Activated CD4-positive, alpha-beta T cell treated with anti-CD3 and anti-CD28 coated beads, Interleukin-2, amount 10 ng/mL, durations not matched to agents 24 days and 14 days (primary cell): ENCODE results near the gene DPM1. TPM values are rescaled to one million over a fixed set of nuclear protein-coding genes. Genes with fewer than 3 reads are reported as not detected.

ENCODE experiments used
- DNase-seq: peaks from one replicate; pipeline ENCODE4 v3.0.0; 2022
- H3K27ac Mint-ChIP-seq: one replicate; pipeline ENCODE4 v1.8.0; 2022; ENCODE audit warnings: mild to moderate bottlenecking, mixed read lengths
- H3K27me3 Mint-ChIP-seq: one replicate; pipeline ENCODE4 v1.8.0; 2022; ENCODE audit warnings: mixed read lengths
- H3K36me3 Mint-ChIP-seq: one replicate; pipeline ENCODE4 v1.8.0; 2022; ENCODE audit warnings: low read depth, mild to moderate bottlenecking, mixed read lengths
- H3K4me1 Mint-ChIP-seq: one replicate; pipeline ENCODE4 v1.8.0; 2021; ENCODE audit warnings: mixed read lengths
- H3K4me3 Mint-ChIP-seq: one replicate; pipeline ENCODE4 v1.8.0; 2022; ENCODE audit warnings: mild to moderate bottlenecking, moderate library complexity, mixed read lengths
- H3K9me3 Mint-ChIP-seq: one replicate; pipeline ENCODE4 v1.8.0; 2021; ENCODE audit warnings: mixed read lengths
- intact Hi-C: fragments of 100-400 bp; cut with micrococcal nuclease; formaldehyde crosslinking; loops from one replicate; pipeline ENCODE4 v1.15.1; 2023
- total RNA-seq: library from RNA; stranded (reverse); gene quantifications from 2 replicates; pipeline ENCODE4 v1.2.3, GENCODE V29; 2022

Gene DPM1
- total RNA-seq, 1 donor from 2014 or later: 68.3 TPM

DNA sequence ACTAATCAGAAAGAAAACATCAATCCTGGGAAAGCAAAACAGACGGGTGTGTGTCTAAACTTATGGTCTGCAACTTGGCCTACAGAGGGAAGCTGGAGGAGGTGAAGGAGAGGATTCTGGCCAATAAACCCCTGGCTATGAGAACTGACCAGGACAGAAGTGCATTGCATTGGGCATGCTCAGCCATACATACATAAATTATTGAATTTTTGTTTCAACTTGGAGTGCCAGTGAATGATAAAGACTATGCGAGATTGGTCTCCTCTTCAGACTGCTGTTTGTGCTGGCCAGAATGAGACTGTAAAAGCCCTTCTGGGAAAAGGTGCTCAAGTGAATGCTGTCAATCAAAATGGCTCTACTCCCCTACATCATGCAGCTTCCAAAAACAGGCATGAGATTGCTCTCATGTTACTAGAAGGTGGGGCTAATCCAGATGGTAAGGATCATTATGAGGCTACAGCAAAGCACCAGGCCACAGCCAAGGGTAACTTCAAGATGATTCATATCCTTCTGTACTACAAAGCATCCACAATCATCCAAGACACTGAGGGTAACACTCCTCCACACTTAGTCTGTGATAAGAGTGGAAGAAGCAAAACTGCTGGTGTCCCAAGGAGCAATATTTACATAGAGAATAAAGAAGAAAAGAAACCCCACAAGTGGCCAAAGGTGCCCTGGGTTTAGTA is 44.5 kb downstream of the DPM1 start:
- intact Hi-C loops: loop anchor here (1.0 to 5.0 kb wide), 4 partner anchors 17 to 122 kb away; partner anchors contain the start of genes ADNP, DPM1 and MOCS3
- peaks cover 44% of the 10 kb centered on the region for H3K36me3 Mint-ChIP-seq
- H3K4me1 Mint-ChIP-seq: peaks cover 59% of the 10 kb centered on the region
- DNase-seq: peak; percentile 67
- no peak overlapping the region for H3K4me3 Mint-ChIP-seq
- peak overlapping the region; percentile 59 for H3K27ac Mint-ChIP-seq
- no peaks in the 10 kb centered on the region for H3K9me3 Mint-ChIP-seq
- no peaks in the 10 kb centered on the region for H3K27me3 Mint-ChIP-seq

DNA sequence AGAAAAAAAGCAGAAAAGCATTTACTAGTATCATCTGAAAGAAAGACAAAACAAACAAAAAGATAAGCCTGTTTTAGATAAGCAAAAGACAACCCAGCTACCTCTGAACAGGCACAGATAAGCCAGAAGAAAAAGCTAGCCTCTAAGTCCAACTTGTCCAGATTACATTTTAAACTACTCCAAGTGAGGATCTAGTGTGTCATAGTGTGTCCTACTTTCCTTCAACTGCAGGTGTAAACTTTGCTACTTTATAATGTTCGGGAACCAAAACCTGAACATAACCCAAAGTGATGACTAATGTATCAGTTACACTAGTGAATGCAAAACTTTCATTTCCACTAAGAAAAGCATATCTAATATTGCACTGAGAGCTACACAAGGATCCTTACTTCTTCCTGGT is 46.6 kb downstream of the DPM1 start:
- H3K9me3 Mint-ChIP-seq: no peaks in the 10 kb centered on the region
- H3K4me1 Mint-ChIP-seq: peaks cover 51% of the 10 kb centered on the region
- H3K4me3 Mint-ChIP-seq: no peak overlapping the region
- DNase-seq: no peak
- peaks cover 37% of the 10 kb centered on the region for H3K36me3 Mint-ChIP-seq
- H3K27me3 Mint-ChIP-seq: no peaks in the 10 kb centered on the region
- intact Hi-C loops: loop anchor here (2.0 to 5.0 kb wide), 3 partner anchors 19 to 119 kb away; partner anchors contain the start of genes DPM1 and MOCS3
- peak overlapping the region; percentile 68 for H3K27ac Mint-ChIP-seq

DNA sequence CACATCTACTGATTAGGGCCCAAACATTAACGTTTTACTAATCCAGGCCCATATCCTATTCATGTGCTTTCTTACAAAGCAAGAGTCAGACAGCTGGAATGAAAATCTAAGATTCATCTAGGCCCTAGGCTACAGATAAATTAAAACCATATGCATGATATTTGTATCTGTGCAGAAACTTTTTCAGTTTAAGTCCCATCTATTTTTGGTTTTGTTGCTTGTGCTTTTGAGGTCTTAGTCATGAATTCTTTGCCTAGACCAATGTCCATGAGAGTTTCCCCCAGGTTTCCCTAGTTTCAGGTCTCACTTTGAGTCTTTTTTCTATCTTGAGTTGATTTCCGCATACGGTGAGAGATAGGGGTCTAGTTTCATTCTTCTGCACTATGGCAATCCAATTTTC is 47.3 kb downstream of the DPM1 start:
- no peaks in the 10 kb centered on the region for H3K9me3 Mint-ChIP-seq
- peaks cover 48% of the 10 kb centered on the region for H3K4me1 Mint-ChIP-seq
- H3K36me3 Mint-ChIP-seq: peaks cover 34% of the 10 kb centered on the region
- DNase-seq: no peak
- H3K4me3 Mint-ChIP-seq: no peak overlapping the region
- intact Hi-C loops: loop anchor here (2.0 to 5.0 kb wide), 3 partner anchors 18 to 119 kb away; partner anchors contain the start of genes DPM1 and MOCS3
- H3K27me3 Mint-ChIP-seq: no peaks in the 10 kb centered on the region
- peak overlapping the region; percentile 11 for H3K27ac Mint-ChIP-seq

DNA sequence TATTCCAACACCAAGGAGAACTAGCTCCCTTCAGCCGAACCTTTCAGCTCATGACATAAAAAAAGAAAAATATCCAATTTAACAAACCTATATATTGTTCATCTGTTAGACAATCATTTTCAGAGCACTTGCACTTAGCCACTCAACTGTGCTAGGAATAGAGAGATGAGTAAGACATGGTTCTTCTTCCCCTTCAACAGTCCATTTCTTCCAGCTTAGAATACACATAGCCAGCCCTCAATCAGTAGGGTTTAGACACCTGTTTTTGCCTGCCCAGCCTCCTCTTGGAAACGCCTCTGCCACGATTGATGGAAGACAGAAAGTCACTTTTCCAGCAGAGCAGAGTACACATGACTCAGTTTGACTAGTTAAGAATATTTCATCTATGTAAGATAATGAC is 48.9 kb downstream of the DPM1 start:
- no peak overlapping the region for H3K4me3 Mint-ChIP-seq
- H3K4me1 Mint-ChIP-seq: peaks cover 37% of the 10 kb centered on the region
- DNase-seq: no peak
- intact Hi-C loops: no loop called here
- H3K9me3 Mint-ChIP-seq: no peaks in the 10 kb centered on the region
- peaks cover 32% of the 10 kb centered on the region for H3K36me3 Mint-ChIP-seq
- no peaks in the 10 kb centered on the region for H3K27me3 Mint-ChIP-seq
- H3K27ac Mint-ChIP-seq: no peak overlapping the region

DNA sequence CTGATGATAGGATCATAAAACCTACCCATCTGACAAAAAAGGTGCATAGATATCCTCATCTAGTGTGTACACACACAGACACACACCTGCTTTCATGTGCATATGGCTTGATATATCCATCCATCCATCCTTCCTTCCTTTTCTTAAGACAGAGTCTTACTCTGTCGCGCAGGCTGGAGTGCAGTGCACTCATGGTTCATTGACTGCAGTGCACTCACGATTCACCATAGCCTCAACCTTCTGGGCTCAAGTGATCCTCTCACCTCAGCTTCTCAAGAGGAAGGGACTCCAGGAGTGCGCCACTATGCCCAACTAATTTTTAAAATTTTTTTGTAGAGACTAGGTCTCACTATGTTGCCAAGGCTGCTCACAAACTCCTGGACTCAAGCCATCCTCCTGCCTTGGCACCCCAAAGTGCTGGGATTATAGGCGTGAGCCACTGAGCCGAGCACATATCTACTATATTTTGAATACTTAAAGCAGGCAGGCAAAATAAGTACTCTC is 54.2 kb downstream of the DPM1 start:
- Mint-ChIP-seq H3K27ac (no peak overlapping the region), H3K27me3 (no peaks in the 10 kb centered on the region), H3K4me3 (no peak overlapping the region), H3K36me3 (peaks cover 40% of the 10 kb centered on the region), H3K4me1 (peaks cover 1% of the 10 kb centered on the region), H3K9me3 (no peaks in the 10 kb centered on the region)
- no peak for DNase-seq
- intact Hi-C loops: no loop called here

DNA sequence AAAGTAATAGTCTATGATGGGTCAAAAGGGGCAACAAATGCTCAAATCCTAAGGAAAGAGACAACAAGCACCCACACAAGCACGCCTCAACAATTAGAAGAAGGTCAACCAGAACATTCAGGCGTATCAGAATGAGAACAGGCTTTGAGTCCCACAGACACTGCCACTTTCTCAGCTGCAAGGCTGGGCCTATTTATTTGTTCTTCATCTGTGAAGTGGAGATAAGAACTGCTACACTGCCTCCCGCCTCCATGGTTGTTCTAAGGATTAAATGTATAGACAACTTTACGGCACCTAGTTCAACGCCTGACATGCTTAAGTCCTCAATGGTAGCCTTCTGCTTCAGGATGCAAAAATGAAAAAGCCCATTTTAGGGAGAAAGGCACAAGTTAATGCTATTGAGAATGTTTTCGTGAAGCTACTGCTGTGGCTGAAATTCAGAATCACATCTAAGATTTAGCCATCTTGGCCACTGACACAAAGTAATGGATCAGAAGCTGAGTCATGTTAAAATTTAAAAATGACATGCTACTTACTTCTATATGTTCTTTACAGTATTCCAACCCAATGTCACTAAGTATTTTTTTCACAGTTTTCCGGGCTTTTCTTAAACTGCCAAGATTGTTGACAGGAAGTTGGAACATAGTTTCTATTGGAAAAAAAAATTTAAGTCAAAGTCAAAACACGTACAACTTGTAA is 54.8 kb downstream of the DPM1 start:
- H3K27ac Mint-ChIP-seq: peak overlapping the region; percentile 29
- peaks cover 44% of the 10 kb centered on the region for H3K36me3 Mint-ChIP-seq
- H3K9me3 Mint-ChIP-seq: no peaks in the 10 kb centered on the region
- intact Hi-C loops: no loop called here
- peaks cover 1% of the 10 kb centered on the region for H3K4me1 Mint-ChIP-seq
- H3K27me3 Mint-ChIP-seq: no peaks in the 10 kb centered on the region
- no peak for DNase-seq
- H3K4me3 Mint-ChIP-seq: no peak overlapping the region

DNA sequence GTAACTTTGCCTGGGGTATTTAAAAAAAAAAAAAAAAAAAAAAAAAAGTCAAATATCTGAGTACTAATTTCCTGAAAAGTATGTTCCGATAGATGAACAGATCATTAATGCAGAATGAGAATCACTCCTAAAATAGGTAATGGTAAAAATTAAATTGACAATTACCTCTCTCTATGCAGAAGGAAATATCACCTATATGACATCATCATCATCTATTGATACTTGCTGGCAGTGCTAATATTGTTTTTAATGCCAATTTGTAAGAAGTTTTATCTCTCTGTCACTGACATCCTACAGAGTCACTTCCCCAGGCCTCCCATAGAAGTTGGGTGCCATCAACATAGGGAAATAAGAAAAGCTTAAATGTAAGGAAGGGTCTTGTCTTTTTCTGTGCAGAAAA is 57.0 kb downstream of the DPM1 start:
- Mint-ChIP-seq H3K36me3 (peaks cover 55% of the 10 kb centered on the region), H3K27ac (no peak overlapping the region)
- intact Hi-C loops: no loop called here

DNA sequence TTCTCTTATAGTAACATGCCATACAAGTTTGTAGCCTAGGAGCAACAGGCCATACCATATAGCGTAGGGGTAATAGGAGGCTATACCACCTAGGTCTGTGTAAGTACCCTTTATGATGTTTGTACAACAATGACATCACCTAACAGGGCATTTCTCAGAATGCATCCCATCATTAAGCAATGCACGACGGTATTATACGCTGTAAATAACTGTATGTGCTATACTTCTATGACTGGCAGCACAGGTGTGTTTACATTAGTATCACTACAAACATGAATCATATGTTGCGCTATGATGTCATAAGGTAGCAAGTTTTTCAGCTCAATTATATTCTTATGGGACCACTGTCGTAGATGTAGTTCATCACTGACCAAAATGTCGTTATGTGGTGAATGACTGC is 58.1 kb downstream of the DPM1 start:
- no peaks in the 10 kb centered on the region for H3K27me3 Mint-ChIP-seq
- no peak overlapping the region for H3K27ac Mint-ChIP-seq
- peaks cover 3% of the 10 kb centered on the region for H3K4me1 Mint-ChIP-seq
- H3K4me3 Mint-ChIP-seq: no peak overlapping the region
- H3K9me3 Mint-ChIP-seq: no peaks in the 10 kb centered on the region
- intact Hi-C loops: no loop called here
- DNase-seq: no peak
- peaks cover 58% of the 10 kb centered on the region for H3K36me3 Mint-ChIP-seq

More for the DNA sequence above, 57.0 kb downstream of the DPM1 start:
- no peaks in the 10 kb centered on the region for H3K9me3 Mint-ChIP-seq
- H3K4me3 Mint-ChIP-seq: no peak overlapping the region
- no peaks in the 10 kb centered on the region for H3K27me3 Mint-ChIP-seq
- peaks cover 3% of the 10 kb centered on the region for H3K4me1 Mint-ChIP-seq
- no peak for DNase-seq

DNA sequence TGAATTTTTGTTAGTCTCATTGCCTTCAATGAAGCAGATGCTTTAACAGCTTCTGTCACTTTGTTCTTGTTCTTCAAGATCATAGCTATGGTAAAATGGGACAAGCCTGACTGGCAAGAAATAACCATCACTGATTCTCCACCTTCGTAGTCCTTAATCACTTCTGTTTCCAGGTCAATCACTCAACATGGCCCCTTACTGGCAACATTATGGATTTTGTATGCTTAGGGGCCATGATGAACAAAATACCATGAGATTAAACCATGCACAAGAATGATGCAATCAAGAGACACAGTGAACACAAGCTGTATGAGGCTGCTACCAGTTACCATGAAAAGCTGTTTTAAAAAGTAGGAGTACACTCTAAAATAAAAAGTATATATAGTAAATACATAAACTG is 59.9 kb downstream of the DPM1 start:
- Mint-ChIP-seq H3K27ac (peak overlapping the region; percentile 28), H3K9me3 (no peaks in the 10 kb centered on the region), H3K4me3 (no peak overlapping the region), H3K4me1 (peaks cover 7% of the 10 kb centered on the region), H3K36me3 (peaks cover 67% of the 10 kb centered on the region), H3K27me3 (no peaks in the 10 kb centered on the region)
- no peak for DNase-seq
- intact Hi-C loops: no loop called here

DNA sequence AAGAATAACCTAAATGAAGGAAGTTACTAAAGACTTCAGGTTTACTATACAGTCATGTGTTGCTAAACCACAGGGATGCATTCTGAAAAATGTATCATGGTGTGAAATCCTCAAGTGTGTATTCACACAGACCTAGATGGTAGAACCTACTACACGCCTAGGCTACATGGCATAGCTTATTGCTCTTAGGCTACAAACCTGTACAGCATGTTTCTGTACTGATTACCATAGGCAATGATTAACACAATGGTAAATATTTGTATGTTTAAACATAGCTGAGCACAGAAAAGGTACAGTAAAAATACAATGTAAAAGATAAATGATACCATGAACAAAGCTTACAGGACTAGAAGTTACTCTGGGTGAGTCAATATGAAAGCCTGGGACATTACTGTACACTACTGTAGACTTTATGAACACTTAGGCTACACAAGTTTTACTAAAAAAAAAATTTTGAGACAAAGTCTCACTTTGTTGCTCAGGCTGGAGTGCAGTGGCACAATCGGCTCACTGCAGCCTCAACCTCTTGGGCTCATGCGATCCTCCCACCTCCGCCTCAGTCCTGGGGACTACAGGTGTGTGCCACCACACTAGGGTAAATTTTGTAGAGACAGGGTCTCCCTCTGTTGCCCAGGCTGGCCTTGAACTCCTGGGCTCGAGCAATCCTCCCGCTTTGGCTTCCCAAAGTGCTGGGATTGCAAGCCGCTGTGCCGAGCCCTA is 63.1 kb downstream of the DPM1 start:
- Mint-ChIP-seq H3K27ac (no peak overlapping the region), H3K36me3 (peaks cover 70% of the 10 kb centered on the region), H3K27me3 (no peaks in the 10 kb centered on the region), H3K4me3 (no peak overlapping the region), H3K4me1 (peaks cover 22% of the 10 kb centered on the region), H3K9me3 (no peaks in the 10 kb centered on the region)
- DNase-seq: no peak
- intact Hi-C loops: no loop called here

DNA sequence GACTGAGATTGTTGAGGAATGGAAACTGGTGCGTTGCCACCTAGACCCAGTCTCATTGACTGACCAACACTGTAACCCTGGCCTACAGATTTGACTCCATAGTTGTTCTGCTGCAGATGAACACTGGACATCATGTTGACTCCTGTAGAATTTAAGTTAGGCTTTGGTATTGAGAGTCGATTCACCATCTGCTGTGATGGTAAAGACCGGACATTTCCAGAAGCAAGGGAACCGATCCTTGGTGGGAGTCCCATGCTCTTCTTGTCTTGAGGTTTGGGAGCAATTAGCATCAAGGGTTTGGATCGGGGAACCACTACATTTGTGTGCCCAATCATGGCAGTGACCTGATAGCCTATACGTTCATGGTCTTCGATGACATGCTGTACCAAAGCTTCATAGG is 64.7 kb downstream of the DPM1 start:
- intact Hi-C loops: loop anchor here (2.0 kb wide), 1 partner anchor 17 kb away; no protein-coding TSS in a partner anchor
- Mint-ChIP-seq H3K4me3 (no peak overlapping the region), H3K9me3 (no peaks in the 10 kb centered on the region), H3K27me3 (no peaks in the 10 kb centered on the region), H3K36me3 (peaks cover 72% of the 10 kb centered on the region), H3K27ac (no peak overlapping the region), H3K4me1 (peaks cover 22% of the 10 kb centered on the region)
- no peak for DNase-seq

DNA sequence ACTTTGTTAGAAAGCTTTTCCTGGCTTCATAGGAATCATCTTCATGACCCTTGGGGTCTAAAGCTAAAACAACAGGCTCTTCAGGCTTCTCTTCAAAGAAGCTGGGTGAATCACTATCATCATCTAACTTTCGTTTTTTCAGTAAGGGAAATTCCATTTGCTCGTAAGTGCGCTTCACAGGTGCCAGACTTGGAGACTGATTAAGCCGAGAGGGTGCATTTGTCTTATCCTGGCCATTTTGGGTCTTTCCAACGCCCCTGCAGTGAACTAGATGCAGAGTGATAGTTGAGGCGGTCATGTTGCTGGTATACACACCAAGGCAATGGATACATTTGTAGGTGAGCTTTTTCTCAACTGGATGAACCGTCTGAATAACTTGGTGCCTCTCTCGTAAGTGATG is 65.9 kb downstream of the DPM1 start:
- Mint-ChIP-seq H3K9me3 (no peaks in the 10 kb centered on the region), H3K27ac (peak overlapping the region; percentile 40), H3K4me3 (no peak overlapping the region), H3K27me3 (no peaks in the 10 kb centered on the region), H3K4me1 (peaks cover 19% of the 10 kb centered on the region), H3K36me3 (peaks cover 65% of the 10 kb centered on the region)
- intact Hi-C loops: loop anchor here (2.0 kb wide), 1 partner anchor 18 kb away; no protein-coding TSS in a partner anchor
- no peak for DNase-seq

DNA sequence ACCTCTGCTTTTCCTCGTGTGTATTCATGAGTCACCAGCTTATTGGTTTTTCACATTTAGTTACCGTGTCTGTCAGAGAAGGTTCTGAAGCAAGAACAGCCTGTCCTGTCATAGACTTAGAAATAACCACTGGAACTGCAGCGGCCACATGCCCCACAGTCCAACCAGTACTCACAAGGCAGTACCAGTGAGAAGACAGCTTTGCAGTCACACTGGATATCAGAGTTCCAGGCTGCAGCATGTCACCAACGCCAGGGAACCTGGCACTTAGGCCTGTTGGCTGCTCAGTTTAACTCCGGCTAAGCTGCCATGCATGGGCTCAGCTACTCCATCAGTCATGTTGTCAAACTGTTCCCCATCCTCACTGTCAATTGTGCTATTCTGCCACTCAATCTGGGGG is 67.2 kb downstream of the DPM1 start:
- DNase-seq: no peak
- Mint-ChIP-seq H3K27me3 (no peaks in the 10 kb centered on the region), H3K27ac (peak overlapping the region; percentile 21), H3K4me3 (no peak overlapping the region), H3K36me3 (peaks cover 61% of the 10 kb centered on the region), H3K4me1 (peaks cover 19% of the 10 kb centered on the region), H3K9me3 (no peaks in the 10 kb centered on the region)
- intact Hi-C loops: no loop called here

DNA sequence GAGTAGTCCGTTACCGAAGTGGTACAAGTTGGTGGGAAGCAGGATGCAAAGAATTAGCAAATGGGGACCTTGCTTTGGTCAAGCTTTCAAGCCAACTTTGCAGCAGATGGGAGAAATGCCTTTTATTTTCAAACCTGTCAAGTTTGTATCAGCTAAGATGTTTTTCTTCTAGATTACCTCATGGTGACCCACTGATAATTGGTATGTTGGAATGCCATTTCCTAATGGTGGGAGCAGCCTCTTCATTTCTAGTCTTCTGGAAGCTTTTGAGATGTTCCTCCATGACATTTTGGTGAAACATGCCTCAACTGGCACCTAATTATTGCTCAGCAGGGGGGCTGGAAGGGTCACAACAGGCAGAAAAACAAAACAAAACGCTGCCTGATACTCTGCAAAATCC is 70.8 kb downstream of the DPM1 start:
- peaks cover 36% of the 10 kb centered on the region for H3K36me3 Mint-ChIP-seq
- no peaks in the 10 kb centered on the region for H3K9me3 Mint-ChIP-seq
- no peak for DNase-seq
- no peaks in the 10 kb centered on the region for H3K27me3 Mint-ChIP-seq
- peaks cover 10% of the 10 kb centered on the region for H3K4me1 Mint-ChIP-seq
- intact Hi-C loops: no loop called here
- H3K4me3 Mint-ChIP-seq: no peak overlapping the region
- no peak overlapping the region for H3K27ac Mint-ChIP-seq
